RWPE1 (cell line): ENCODE measurements around the gene TSPAN16.
A peak's percentile ranks its signal among the peaks of the same experiment; 100 is the strongest.

Experiments used
- CTCF ChIA-PET: fragments of 350-600 bp; sonication (Branson Sonifier 250); formaldehyde crosslinking; extraction: SDS; loops from one replicate; lab custom pipeline; 2021; lab: Yijun Ruan, JAX
- POLR2A ChIA-PET: fragments of 400-600 bp; formaldehyde crosslinking; extraction: SDS; loops from one replicate; lab custom pipeline; 2020; ENCODE audit warnings: antibody characterized with exemption; ENCODE audit not compliant: low non-redundant PET; lab: Yijun Ruan, JAX
- DNase-seq: peaks from one replicate; pipeline ENCODE4 v3.0.0; 2012; ENCODE audit warnings: low spot score
- H3K27ac ChIP-seq: fragments of 450-650 bp; 2 replicates; pipeline ENCODE4 v1.5.1; 2017
- TF ChIP-seq, protein P1 (sequence below): fragments of 450-650 bp; conservative IDR thresholded peaks from 2 replicates; pipeline ENCODE4 v1.5.1; 2017; ENCODE audit warnings: low read depth, mild to moderate bottlenecking

TSPAN16 gene

DNA sequence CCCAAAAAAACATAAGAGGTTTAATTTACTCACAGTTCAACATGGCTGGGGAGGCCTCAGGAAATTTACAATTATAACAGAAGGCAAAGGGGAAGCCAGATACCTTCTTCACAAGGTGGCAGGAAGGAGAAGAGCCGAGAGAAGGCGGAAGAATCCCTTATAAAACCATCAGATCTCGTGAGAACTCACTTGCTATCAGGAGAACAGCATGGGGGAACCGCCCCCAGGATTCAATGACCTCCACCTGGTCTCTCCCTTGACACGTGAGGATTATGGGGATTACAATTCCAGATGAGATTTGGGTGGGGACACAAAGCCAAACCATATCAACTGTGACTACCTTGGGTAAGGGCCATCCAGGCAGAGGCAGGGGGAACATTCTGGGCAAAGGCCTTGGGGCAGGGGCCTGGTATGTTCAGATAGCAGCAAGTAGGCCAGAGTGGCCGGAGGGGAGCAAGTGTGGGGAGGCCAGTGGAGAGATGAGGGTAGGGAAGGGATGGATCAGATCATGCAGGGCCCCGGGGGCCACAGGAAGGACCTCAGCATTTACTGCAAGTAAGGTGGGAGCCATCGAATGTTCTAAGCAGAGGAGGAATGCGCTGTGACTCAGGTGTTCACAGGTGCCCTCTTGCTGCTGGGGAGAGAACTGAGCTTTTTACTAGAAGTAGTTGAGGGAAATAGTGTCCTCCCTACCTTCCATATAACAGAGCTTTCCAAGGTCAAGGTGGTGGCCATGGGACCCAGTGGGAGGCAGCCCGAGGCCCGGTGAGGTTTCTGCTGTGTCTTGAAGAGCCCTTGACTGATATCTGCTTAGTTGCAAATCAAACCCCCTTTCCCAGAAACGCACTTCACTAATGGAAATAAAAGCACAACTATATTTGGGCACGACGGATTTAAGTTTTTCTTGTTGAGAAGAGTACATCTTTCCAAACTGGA, 25.5 kb downstream of the TSPAN16 start:
- peak overlapping the region; percentile 76 for H3K27ac ChIP-seq
- POLR2A ChIA-PET = no interaction called here
- TF ChIP-seq, protein P1, sequence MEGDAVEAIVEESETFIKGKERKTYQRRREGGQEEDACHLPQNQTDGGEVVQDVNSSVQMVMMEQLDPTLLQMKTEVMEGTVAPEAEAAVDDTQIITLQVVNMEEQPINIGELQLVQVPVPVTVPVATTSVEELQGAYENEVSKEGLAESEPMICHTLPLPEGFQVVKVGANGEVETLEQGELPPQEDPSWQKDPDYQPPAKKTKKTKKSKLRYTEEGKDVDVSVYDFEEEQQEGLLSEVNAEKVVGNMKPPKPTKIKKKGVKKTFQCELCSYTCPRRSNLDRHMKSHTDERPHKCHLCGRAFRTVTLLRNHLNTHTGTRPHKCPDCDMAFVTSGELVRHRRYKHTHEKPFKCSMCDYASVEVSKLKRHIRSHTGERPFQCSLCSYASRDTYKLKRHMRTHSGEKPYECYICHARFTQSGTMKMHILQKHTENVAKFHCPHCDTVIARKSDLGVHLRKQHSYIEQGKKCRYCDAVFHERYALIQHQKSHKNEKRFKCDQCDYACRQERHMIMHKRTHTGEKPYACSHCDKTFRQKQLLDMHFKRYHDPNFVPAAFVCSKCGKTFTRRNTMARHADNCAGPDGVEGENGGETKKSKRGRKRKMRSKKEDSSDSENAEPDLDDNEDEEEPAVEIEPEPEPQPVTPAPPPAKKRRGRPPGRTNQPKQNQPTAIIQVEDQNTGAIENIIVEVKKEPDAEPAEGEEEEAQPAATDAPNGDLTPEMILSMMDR = no peak

DNA sequence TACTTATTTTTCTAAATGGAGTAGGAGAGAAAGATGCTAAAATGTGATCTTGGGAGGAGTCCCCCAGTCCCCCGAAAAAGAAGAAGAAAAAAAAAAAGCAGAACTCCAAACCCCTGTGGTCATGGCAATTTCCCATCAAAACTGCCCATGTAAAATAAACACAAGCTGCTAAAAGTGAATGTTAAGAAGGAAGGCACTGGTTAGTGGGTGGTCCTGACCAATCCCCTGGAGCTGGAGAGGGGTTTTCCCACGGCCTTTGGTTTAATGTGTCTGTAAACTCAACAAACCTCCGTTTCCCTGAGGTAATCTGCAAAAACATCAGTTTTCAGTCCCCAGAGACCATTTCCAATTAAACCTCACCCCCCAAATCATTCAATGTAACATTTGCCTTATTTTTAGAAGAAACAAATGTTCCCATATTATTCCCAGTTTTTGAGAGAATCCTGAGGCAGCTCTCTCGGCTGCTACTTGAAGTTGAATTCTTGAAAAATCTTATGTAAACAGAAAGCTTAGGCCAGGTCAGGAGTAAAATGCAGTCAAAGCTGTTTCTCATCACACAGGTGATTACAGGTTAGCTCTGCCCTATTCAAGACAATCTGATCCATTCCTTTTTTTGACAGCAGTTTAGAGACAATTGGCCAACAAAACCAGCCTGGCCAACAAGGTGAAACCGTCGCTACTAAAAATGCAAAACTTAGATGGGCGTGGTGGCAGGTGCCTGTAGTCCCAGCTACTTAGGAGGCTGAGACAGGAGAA, 26.5 kb downstream of the TSPAN16 start:
- POLR2A ChIA-PET = interaction anchor here (0.6 kb wide), 1 partner anchor 16 kb away, joined by 3 read pairs; no protein-coding TSS in a partner anchor

More for the DNA sequence above, 25.5 kb downstream of the TSPAN16 start:
- CTCF ChIA-PET = interaction anchor here (0.7 to 1.2 kb wide), 3 partner anchors 40 to 1549 kb away, joined by 3 read pairs; partner anchors contain the start of gene SWSAP1
- no peak for DNase-seq

DNA sequence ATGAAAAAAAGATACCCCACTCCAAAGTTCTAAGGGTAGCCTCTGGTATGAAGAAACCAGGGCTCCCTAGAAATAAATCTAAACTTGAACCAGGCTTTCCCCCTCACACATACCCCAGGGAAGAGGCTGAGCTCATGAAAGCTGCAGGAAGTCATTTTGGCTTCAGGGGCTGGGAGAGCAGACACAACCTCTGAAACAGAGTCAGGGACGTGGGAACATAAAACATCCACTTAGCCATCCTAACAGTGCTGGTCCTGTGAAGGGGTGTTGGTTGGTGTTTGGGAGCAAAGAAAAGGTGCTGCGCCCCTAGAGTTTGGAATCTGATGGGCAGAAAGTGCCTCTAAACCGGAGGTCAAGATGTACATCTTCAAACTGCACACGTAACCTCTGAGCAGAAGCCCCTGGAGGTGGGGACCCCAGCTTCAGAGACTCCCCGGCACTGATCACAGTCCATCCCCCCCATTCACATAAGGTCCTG, 27.7 kb downstream of the TSPAN16 start:
- peak overlapping the region; percentile 95 for H3K27ac ChIP-seq
- no peak for DNase-seq
- ChIA-PET POLR2A (interaction anchor here (0.6 to 0.7 kb wide), 2 partner anchors 12 to 99 kb away, joined by 3 to 5 read pairs; no protein-coding TSS in a partner anchor), CTCF (interaction anchor here (0.5 to 0.9 kb wide), 2 partner anchors 30 to 463 kb away, joined by 4 to 5 read pairs; no protein-coding TSS in a partner anchor)
- TF ChIP-seq, protein P1 = no peak

More for the DNA sequence above, 26.5 kb downstream of the TSPAN16 start:
- no peak for DNase-seq
- CTCF ChIA-PET = interaction anchor here (0.6 to 1.2 kb wide), 3 partner anchors 39 to 90 kb away, joined by 3 to 4 read pairs (median 3); partner anchors contain the start of gene SWSAP1
- TF ChIP-seq, protein P1 = no peak
- peak overlapping the region; percentile 95 for H3K27ac ChIP-seq

DNA sequence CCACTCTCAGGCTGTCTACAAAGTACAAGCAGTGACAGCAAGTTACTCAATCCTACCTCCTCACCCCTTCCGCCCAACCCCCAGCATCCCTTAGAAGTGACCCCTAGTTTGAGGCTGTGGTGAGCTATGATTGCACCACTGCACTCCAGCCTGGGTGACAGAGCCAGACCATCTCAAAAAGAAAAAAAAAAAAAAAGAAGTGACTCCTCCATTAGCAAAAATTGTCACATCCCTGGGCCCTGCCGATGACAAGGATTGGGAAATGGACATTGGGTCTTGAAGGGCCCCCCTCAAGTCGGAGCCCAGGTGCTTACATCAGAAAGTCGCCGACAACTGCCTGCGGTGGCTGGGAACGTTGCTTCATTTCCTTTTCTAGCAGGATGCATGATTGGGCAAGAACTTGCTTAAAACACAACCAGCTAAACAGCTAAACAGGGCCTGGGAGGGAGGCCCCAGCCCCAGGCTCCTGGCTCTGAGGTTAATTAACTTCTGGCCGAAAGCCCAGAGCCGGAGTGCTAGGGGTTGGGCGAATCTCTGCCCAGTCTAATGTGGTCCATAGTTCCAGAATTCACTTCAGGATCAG, 28.2 kb downstream of the TSPAN16 start:
- ChIA-PET CTCF (interaction anchor here (0.7 to 1.3 kb wide), 4 partner anchors 28 to 158 kb away, joined by 3 to 5 read pairs (median 4); partner anchors contain the start of gene TSPAN16), POLR2A (interaction anchor here (0.6 to 0.7 kb wide), 2 partner anchors 12 to 98 kb away, joined by 3 to 5 read pairs; no protein-coding TSS in a partner anchor)
- TF ChIP-seq, protein P1 = no peak
- peak; percentile 94 for DNase-seq
- peak overlapping the region; percentile 95 for H3K27ac ChIP-seq

DNA sequence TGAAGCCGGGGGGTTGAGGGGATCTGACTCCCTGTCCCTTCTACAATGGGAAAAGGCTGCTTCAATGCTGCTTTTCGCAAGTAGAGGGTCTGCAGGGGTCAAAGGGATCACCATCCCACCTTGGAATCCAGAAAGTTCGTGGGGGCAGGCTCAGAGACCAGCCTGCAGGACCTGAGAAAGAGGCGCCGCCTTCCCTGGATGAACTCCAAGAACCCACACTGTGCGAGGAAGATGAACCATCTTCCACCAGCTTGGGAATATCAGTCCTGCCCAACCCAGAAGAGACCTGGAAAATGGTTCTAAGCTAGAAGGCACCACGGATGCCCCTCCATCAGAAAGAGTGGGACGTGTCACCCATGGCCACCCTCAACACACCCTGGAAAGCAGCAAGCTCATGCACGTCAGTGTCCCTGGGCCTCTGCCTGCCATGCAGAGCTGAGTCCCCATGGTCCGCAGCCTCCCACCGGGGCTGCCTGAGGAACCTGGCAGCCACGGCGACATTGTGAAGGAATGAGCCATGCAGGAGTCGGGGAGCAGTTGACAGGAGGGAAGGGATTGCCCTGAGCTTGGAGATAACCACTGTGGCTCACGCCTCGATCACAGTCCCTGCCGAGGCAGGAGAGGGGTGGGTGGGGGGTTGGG, 28.9 kb downstream of the TSPAN16 start:
- ChIA-PET POLR2A (no interaction called here), CTCF (interaction anchor here (0.7 to 1.3 kb wide), 3 partner anchors 29 to 158 kb away, joined by 3 to 4 read pairs (median 3); partner anchors contain the start of gene TSPAN16)
- peak overlapping the region; percentile 95 for H3K27ac ChIP-seq
- no peak for DNase-seq
- TF ChIP-seq, protein P1 = no peak
